Gastroesophageal sphincter (tissue), 4 donors: Measurements from ENCODE around the gene KMT2D. TPM values are rescaled to one million over a fixed set of nuclear protein-coding genes. Genes with fewer than 3 reads are reported as not detected.
"Not testable (repeated sequence)": the region's sequence is repeated elsewhere in the genome, so short reads cannot be mapped to it uniquely, and the experiment has no call there.

ENCODE experiments used
- ATAC-seq: fragments of 150-250 bp; one replicate; pipeline ENCODE4 v1.9.1; 2016; ENCODE audit warnings: mild to moderate bottlenecking, moderate library complexity
- H3K27ac ChIP-seq, 4 donors: fragments of 200-600 bp; sonication (generic) in 3 of 4; 1 replicate in 3 of 4; 2 replicates in 1 of 4; pipeline ENCODE4 v1.5.1; 2016 to 2019
- H3K27me3 ChIP-seq: fragments of 200-600 bp; sonication (generic); one replicate; pipeline ENCODE4 v1.5.1; 2019
- H3K36me3 ChIP-seq, 2 donors: fragments of 200-600 bp; sonication (generic); one replicate each; pipeline ENCODE4 v1.5.1; 2019; ENCODE audit warnings: control low read depth in 1 of 2
- H3K4me1 ChIP-seq, 3 donors: fragments of 200-600 bp; sonication (generic); 1 replicate in 2 of 3; 2 replicates in 1 of 3; pipeline ENCODE4 v1.5.1; 2016 to 2019; ENCODE audit warnings: control low read depth in 2 of 3
- H3K4me3 ChIP-seq, 2 donors: fragments of 200-600 bp; sonication (generic); one replicate each; pipeline ENCODE4 v1.5.1; 2019; ENCODE audit warnings: mild to moderate bottlenecking in 1 of 2, moderate library complexity in 1 of 2
- H3K9me3 ChIP-seq, 3 donors: fragments of 200-600 bp; sonication (generic); one replicate each; pipeline ENCODE4 v1.5.1; 2017 to 2019; ENCODE audit warnings: control low read depth in 2 of 3
- CTCF ChIP-seq, 4 experiments: fragments of 200-600 bp in 2 of 4; fragments of 450-650 bp in 2 of 4; sonication (generic) in 1 of 4; IDR thresholded peaks; one replicate each; pipeline ENCODE4 v1.5.1; 2017 to 2019; ENCODE audit warnings: antibody characterized with exemption in 4 of 4, mild to moderate bottlenecking in 2 of 4, moderate library complexity in 2 of 4
- EP300 ChIP-seq: sonication (generic); formaldehyde crosslinking; IDR thresholded peaks from one replicate; pipeline ENCODE4 v1.6.1; 2017; ENCODE audit warnings: antibody characterized with exemption, mild to moderate bottlenecking
- POLR2A ChIP-seq, 2 donors: fragments of 450-650 bp; IDR thresholded peaks; one replicate each; pipeline ENCODE4 v1.6.1; 2017; ENCODE audit warnings: antibody characterized with exemption in 2 of 2, mild to moderate bottlenecking in 2 of 2, moderate library complexity in 1 of 2
- POLR2AphosphoS5 ChIP-seq: sonication (generic); formaldehyde crosslinking; IDR thresholded peaks from one replicate; pipeline ENCODE4 v1.6.1; 2017; ENCODE audit warnings: antibody characterized with exemption
- WGBS, 2 donors: methylation state at CpG; one replicate each; pipeline ENCODE4 v1.1.5; 2018; ENCODE audit warnings: low coverage in 1 of 2; 5-methylcytosine and 5-hydroxymethylcytosine counted together
- total RNA-seq, 4 donors: library from RNA; depleted of rRNA; stranded (reverse); fragments of >200 nt; gene quantifications; one replicate each; pipeline ENCODE4 v1.1.0, GENCODE V29; 2016

KMT2D gene
- total RNA-seq, 4 donors from 2014 or later, result 23.6 to 75.0 (median 53.8) TPM

GRCh38 chr12:49069507-49070346 lies 9.1 kb upstream of the KMT2D start, which contains the start of gene RHEBL1:
RHEBL1 (minus strand) TSS chr12:49069979; CDS start chr12:49069785, 194 bp downstream.
- WGBS, 2 donors, result 0 to 4% methylated on average over 10 to 11 of the region's 60 CpGs
- Histone ChIP-seq H3K4me3 (peak within 1 kb of the TSS; percentile 56 to 65), H3K36me3 (no peaks in the 10 kb centered on the region), H3K27ac (peak within 1 kb of the TSS in 3 of 4 donors; percentile 65 to 79 (median 76)), H3K27me3 (no peaks in the 10 kb centered on the region), H3K4me1 (peaks cover 2 to 19% (median 3%) of the 10 kb centered on the region in 3 donors), H3K9me3 (no peaks in the 10 kb centered on the region)
- no peak for TF ChIP-seq EP300
- peak in 2 of 4 experiments; percentile 1 to 21 for TF ChIP-seq CTCF (IDR thresholded peaks at IDR 0.05)
- TF ChIP-seq POLR2AphosphoS5, result peak; percentile 26
- peak in 1 of 2 donors; percentile 34 for TF ChIP-seq POLR2A (IDR thresholded peaks at IDR 0.05)
- ATAC-seq, result peak; percentile 100

DNA sequence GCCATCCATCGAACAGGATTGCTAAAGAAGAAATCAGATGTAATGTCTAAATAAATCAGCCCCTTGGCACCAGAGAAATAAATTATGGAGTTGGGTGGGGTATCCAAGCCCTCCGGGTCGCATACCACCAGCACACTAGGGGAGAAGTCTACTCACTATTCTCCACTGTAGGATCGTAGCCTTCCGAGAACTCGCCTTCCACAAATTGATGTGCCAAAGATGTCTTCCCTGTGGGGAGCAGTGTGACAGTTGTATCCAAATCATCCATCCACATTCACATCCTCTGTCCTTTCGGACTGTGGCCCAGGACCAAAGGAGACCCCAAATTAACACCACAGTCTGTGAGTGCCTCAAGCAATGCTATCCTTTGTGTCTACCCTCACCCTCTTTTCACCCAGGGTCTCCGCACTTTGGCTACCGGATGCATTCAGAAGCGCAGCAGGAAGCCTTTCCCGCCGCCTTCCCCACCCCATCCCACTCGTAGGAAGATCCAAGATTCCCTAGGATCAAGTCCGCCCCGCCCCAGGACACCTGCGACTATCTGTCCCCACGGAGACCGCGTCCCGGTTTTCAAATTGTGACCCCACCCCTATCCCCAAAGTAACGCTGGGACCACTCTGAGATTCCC lies 8.4 kb upstream of the KMT2D start:
- WGBS, 2 donors, result 7 to 18% methylated on average over 12 to 13 of the region's 21 CpGs
- Histone ChIP-seq H3K4me3 (peak overlapping the region; percentile 56 to 65), H3K27ac (peak overlapping the region in 3 of 4 donors; percentile 65 to 79 (median 76)), H3K36me3 (no peaks in the 10 kb centered on the region), H3K9me3 (no peaks in the 10 kb centered on the region), H3K27me3 (no peaks in the 10 kb centered on the region), H3K4me1 (peaks cover 2 to 23% (median 3%) of the 10 kb centered on the region in 3 donors)
- ATAC-seq, result no peak
- no peak for TF ChIP-seq EP300
- TF ChIP-seq CTCF (IDR thresholded peaks at IDR 0.05), result no peak
- TF ChIP-seq POLR2A (IDR thresholded peaks at IDR 0.05), result no peak
- no peak for TF ChIP-seq POLR2AphosphoS5

DNA sequence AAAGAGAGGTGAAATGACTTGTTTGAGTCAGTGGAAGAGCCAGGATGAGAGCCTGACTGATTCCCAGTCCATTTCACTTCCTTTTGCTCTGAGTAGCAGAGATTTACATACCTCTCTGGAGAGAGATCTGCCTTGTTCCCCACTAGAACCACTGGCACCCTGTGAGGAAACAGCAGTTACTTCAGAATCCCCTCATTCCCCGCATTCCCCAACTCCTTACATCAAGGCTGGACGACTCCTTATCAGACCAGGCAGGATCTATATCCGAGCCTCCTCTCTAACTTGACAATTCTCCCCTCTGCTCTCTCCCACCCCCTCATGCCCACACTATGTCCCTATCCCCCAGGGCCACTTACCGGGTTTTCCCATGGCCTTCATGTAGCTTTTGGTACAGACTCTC lies 5.5 kb upstream of the KMT2D start:
- Histone ChIP-seq H3K27me3 (no peaks in the 10 kb centered on the region), H3K36me3 (no peaks in the 10 kb centered on the region), H3K9me3 (no peaks in the 10 kb centered on the region), H3K4me1 (peaks cover 2 to 33% (median 3%) of the 10 kb centered on the region in 3 donors), H3K4me3 (no peak overlapping the region), H3K27ac (no peak overlapping the region)
- WGBS, 2 donors, result 40 to 67% methylated on average over 1 to 4 of the region's 4 CpGs
- TF ChIP-seq POLR2A (IDR thresholded peaks at IDR 0.05) (no peak), POLR2AphosphoS5 (no peak), EP300 (no peak), CTCF (IDR thresholded peaks at IDR 0.05) (no peak)
- ATAC-seq, result no peak

- Histone ChIP-seq H3K27ac (no peak overlapping the region), H3K4me1 (peaks cover 0 to 27% (median 0%) of the 10 kb centered on the region in 3 donors), H3K9me3 (no peaks in the 10 kb centered on the region), H3K36me3 (no peaks in the 10 kb centered on the region), H3K4me3 (no peak overlapping the region), H3K27me3 (no peaks in the 10 kb centered on the region)
- no peak for ATAC-seq
- TF ChIP-seq EP300 (no peak), POLR2A (IDR thresholded peaks at IDR 0.05) (no peak), CTCF (IDR thresholded peaks at IDR 0.05) (no peak), POLR2AphosphoS5 (no peak)
- 86% methylated on average over 5 of the region's 5 CpGs; no CpG with 5 or more reads in 1 of the 2 donors for WGBS, 2 donors
Observed at GRCh38 chr12:49064767-49065152, 4.2 kb upstream of the KMT2D start.

DNA sequence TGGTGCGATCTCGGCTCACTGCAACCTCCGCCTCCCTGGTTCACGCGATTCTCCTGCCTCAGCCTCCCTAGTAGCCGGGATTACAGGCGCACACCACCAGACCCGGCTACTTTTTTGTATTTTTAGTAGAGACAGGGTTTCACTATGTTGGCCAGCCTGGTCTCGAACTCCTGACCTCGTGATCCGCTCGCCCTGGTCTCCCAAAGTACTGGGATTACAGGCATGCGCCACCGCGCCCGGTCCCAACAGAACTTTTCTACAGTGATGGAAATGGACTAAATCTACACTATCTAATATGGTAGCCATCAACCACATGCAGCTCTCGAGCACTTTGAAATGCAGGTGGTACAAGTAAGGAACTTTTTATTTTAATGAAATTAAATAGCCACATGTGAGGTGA lies 1.3 kb upstream of the KMT2D start:
- H3K4me3 ChIP-seq, H3K36me3 ChIP-seq, H3K9me3 ChIP-seq, H3K27me3 ChIP-seq, H3K27ac ChIP-seq, ATAC-seq: not testable (repeated sequence)
- peaks cover 0 to 40% (median 19%) of the 10 kb centered on the region in 3 donors for H3K4me1 ChIP-seq
- 76 to 93% methylated on average over 3 to 9 of the region's 17 CpGs for WGBS, 2 donors
